ENCODE results near the gene PROKR2.

PROKR2 gene

GRCh38 chr20:5312518-5312917 is 4.2 kb downstream of the PROKR2 start:
- no peak for DNase-seq
- Histone ChIP-seq H3K36me3 (no peaks in the 10 kb centered on the region), H3K4me3 (ENCODE audit: low read depth, low read length) (no peak overlapping the region), H3K27me3 (ENCODE audit: insufficient read depth, low read depth, severe bottlenecking) (peaks cover 48% of the 10 kb centered on the region), H3K9me3 (ENCODE audit: severe bottlenecking) (peaks cover 5% of the 10 kb centered on the region), H3K27ac (no peak overlapping the region)
- no peak for TF ChIP-seq CTCF (IDR thresholded peaks at IDR 0.05; ENCODE audit: low read depth, low read length)

GRCh38 chr20:5309971-5310370 is 6.8 kb downstream of the PROKR2 start:
- Histone ChIP-seq H3K4me3 (ENCODE audit: low read depth, low read length) (no peak overlapping the region), H3K27ac (no peak overlapping the region), H3K27me3 (ENCODE audit: insufficient read depth, low read depth, severe bottlenecking) (peaks cover 24% of the 10 kb centered on the region), H3K36me3 (no peaks in the 10 kb centered on the region), H3K9me3 (ENCODE audit: severe bottlenecking) (peaks cover 5% of the 10 kb centered on the region)
- no peak for DNase-seq
- no peak for TF ChIP-seq CTCF (IDR thresholded peaks at IDR 0.05; ENCODE audit: low read depth, low read length)

- H3K36me3 ChIP-seq = no peaks in the 10 kb centered on the region
- no peak for TF ChIP-seq CTCF (IDR thresholded peaks at IDR 0.05; ENCODE audit: low read depth, low read length)
- no peak for DNase-seq
- no peak overlapping the region for H3K4me3 ChIP-seq (ENCODE audit: low read depth, low read length)
- no peaks in the 10 kb centered on the region for H3K9me3 ChIP-seq (ENCODE audit: severe bottlenecking)
- peaks cover 56% of the 10 kb centered on the region for H3K27me3 ChIP-seq (ENCODE audit: insufficient read depth, low read depth, severe bottlenecking)
- H3K27ac ChIP-seq = no peak overlapping the region
Measured at GRCh38 chr20:5298811-5299210, 17.9 kb downstream of the PROKR2 start.

- Histone ChIP-seq H3K36me3 (no peaks in the 10 kb centered on the region), H3K27ac (no peak overlapping the region), H3K9me3 (ENCODE audit: severe bottlenecking) (no peaks in the 10 kb centered on the region), H3K4me3 (ENCODE audit: low read depth, low read length) (no peak overlapping the region), H3K27me3 (ENCODE audit: insufficient read depth, low read depth, severe bottlenecking) (peaks cover 50% of the 10 kb centered on the region)
- no peak for TF ChIP-seq CTCF (IDR thresholded peaks at IDR 0.05; ENCODE audit: low read depth, low read length)
- DNase-seq = no peak
Measured at GRCh38 chr20:5297280-5298004, 19.3 kb downstream of the PROKR2 start.

GRCh38 chr20:5290596-5290995 is 26.2 kb downstream of the PROKR2 start:
- Histone ChIP-seq H3K27ac (no peak overlapping the region), H3K36me3 (no peaks in the 10 kb centered on the region), H3K27me3 (ENCODE audit: insufficient read depth, low read depth, severe bottlenecking) (peaks cover 21% of the 10 kb centered on the region), H3K4me3 (ENCODE audit: low read depth, low read length) (no peak overlapping the region), H3K9me3 (ENCODE audit: severe bottlenecking) (no peaks in the 10 kb centered on the region)
- DNase-seq = no peak
- no peak for TF ChIP-seq CTCF (IDR thresholded peaks at IDR 0.05; ENCODE audit: low read depth, low read length)

GRCh38 chr20:5282561-5282960 is 34.2 kb downstream of the PROKR2 start:
- no peak for DNase-seq
- no peak for TF ChIP-seq CTCF (IDR thresholded peaks at IDR 0.05; ENCODE audit: low read depth, low read length)
- Histone ChIP-seq H3K27ac (no peak overlapping the region), H3K36me3 (no peaks in the 10 kb centered on the region), H3K9me3 (ENCODE audit: severe bottlenecking) (no peaks in the 10 kb centered on the region), H3K27me3 (ENCODE audit: insufficient read depth, low read depth, severe bottlenecking) (peaks cover 7% of the 10 kb centered on the region), H3K4me3 (ENCODE audit: low read depth, low read length) (no peak overlapping the region)
